AG04450 (cell line): ENCODE data around the gene RAB31. TPM values are rescaled to one million over a fixed set of nuclear protein-coding genes. Genes with fewer than 3 reads are reported as not detected.

Experiments
- CTCF ChIA-PET: fragments of 300-600, 350-600 bp; formaldehyde crosslinking; extraction: SDS; loops from one replicate; lab custom pipeline; 2022; ENCODE audit warnings: antibody characterized with exemption, inconsistent platforms; lab: Charles Lee
- POLR2A ChIA-PET: fragments of 350-600 bp; formaldehyde crosslinking; extraction: SDS; loops from one replicate; lab custom pipeline; 2021; ENCODE audit warnings: antibody characterized with exemption, inconsistent platforms; lab: Yijun Ruan, JAX
- DNase-seq: peaks from one replicate; pipeline ENCODE4 v3.0.0-alpha.2; 2011; ENCODE audit warnings: low read depth, low spot score
- H3K27ac ChIP-seq: one replicate; pipeline ENCODE4 v1.5.1; 2012; ENCODE audit warnings: low read depth, low read length, control low read depth
- H3K27me3 ChIP-seq: one replicate; pipeline ENCODE4 v1.6.0; 2012; ENCODE audit warnings: low read length; ENCODE audit not compliant: control insufficient read depth, insufficient read depth
- H3K4me3 ChIP-seq: 2 replicates; pipeline ENCODE4 v1.5.1; 2011; ENCODE audit warnings: mild to moderate bottlenecking, low read depth, low read length, control low read depth
- H3K9me3 ChIP-seq: 2 replicates; pipeline ENCODE4 v1.5.1; 2012; ENCODE audit warnings: low read length; ENCODE audit not compliant: control insufficient read depth, insufficient read depth
- polyA plus RNA-seq: library from polyadenylated mRNA; depleted of rRNA; stranded (reverse); fragments of >200 nt; gene quantifications from 2 replicates; pipeline ENCODE4 v1.2.3, GENCODE V29; 2011
- TF ChIP-seq, protein P1 (sequence below): IDR thresholded peaks from 2 replicates; pipeline ENCODE4 v1.5.1; 2011; ENCODE audit warnings: low read depth, low read length, control low read depth, inconsistent platforms

Gene RAB31
- polyA plus RNA-seq, 1 experiment, result 43.7 TPM

- Histone ChIP-seq H3K27ac (peak overlapping the region; percentile 74), H3K9me3 (no peaks in the 10 kb centered on the region), H3K27me3 (no peaks in the 10 kb centered on the region), H3K4me3 (no peak overlapping the region)
- POLR2A ChIA-PET, result no interaction called here
- TF ChIP-seq, protein P1, sequence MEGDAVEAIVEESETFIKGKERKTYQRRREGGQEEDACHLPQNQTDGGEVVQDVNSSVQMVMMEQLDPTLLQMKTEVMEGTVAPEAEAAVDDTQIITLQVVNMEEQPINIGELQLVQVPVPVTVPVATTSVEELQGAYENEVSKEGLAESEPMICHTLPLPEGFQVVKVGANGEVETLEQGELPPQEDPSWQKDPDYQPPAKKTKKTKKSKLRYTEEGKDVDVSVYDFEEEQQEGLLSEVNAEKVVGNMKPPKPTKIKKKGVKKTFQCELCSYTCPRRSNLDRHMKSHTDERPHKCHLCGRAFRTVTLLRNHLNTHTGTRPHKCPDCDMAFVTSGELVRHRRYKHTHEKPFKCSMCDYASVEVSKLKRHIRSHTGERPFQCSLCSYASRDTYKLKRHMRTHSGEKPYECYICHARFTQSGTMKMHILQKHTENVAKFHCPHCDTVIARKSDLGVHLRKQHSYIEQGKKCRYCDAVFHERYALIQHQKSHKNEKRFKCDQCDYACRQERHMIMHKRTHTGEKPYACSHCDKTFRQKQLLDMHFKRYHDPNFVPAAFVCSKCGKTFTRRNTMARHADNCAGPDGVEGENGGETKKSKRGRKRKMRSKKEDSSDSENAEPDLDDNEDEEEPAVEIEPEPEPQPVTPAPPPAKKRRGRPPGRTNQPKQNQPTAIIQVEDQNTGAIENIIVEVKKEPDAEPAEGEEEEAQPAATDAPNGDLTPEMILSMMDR, result no peak
- DNase-seq, result no peak
- CTCF ChIA-PET, result no interaction called here
Measured at GRCh38 chr18:9824952-9825371, 116.9 kb downstream of the RAB31 start.

DNA sequence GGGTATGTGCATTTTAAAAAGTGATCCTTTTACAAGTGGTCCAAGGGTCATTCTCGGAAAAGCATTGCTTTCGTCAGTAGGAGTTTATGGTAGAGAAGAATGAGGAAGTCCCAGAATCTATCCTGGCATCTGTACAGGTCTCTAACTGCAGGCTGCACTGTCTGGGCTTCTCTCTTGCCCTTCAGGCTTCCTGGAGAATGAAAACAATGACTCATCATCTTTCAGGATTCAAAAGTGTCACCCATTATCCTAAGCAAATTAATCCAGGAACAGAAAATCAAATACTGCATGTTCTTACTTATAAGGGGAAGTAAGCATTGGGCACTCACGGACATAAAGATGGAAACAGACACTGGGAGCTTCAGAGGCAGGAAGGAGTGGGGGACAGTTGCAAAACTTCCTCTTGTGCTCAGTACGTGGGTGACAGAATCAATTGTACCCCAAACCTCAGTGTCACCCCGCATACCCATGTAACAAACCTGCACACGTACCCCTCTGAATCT is 117.5 kb downstream of the RAB31 start:
- Histone ChIP-seq H3K4me3 (no peak overlapping the region), H3K9me3 (no peaks in the 10 kb centered on the region), H3K27ac (peak overlapping the region; percentile 74), H3K27me3 (no peaks in the 10 kb centered on the region)
- POLR2A ChIA-PET, result no interaction called here
- CTCF ChIA-PET, result interaction anchor here (0.6 kb wide), 1 partner anchor 9 kb away, joined by 4 read pairs; no protein-coding TSS in a partner anchor
- DNase-seq, result peak; percentile 78
- TF ChIP-seq, protein P1, result no peak

GRCh38 chr18:9826685-9827084 is 118.6 kb downstream of the RAB31 start:
- H3K27ac ChIP-seq, result no peak overlapping the region
- no peaks in the 10 kb centered on the region for H3K9me3 ChIP-seq
- no peak overlapping the region for H3K4me3 ChIP-seq
- ChIA-PET POLR2A (no interaction called here), CTCF (no interaction called here)
- TF ChIP-seq, protein P1, result no peak
- no peaks in the 10 kb centered on the region for H3K27me3 ChIP-seq
- no peak for DNase-seq

- no peak for DNase-seq
- Histone ChIP-seq H3K27ac (peak overlapping the region; percentile 95), H3K27me3 (no peaks in the 10 kb centered on the region), H3K9me3 (no peaks in the 10 kb centered on the region; the same call in 1 of the 2 replicates), H3K4me3 (no peak overlapping the region)
- TF ChIP-seq, protein P1, result no peak
- ChIA-PET POLR2A (no interaction called here), CTCF (no interaction called here)
Measured at GRCh38 chr18:9827211-9827792, 119.2 kb downstream of the RAB31 start.

GRCh38 chr18:9827793-9828505 is 119.8 kb downstream of the RAB31 start:
- H3K27me3 ChIP-seq, result no peaks in the 10 kb centered on the region
- DNase-seq, result peak; percentile 95
- TF ChIP-seq, protein P1, result no peak
- H3K9me3 ChIP-seq, result no peaks in the 10 kb centered on the region; the same call in 1 of the 2 replicates
- ChIA-PET CTCF (no interaction called here), POLR2A (no interaction called here)
- peak overlapping the region; percentile 95 for H3K27ac ChIP-seq
- no peak overlapping the region for H3K4me3 ChIP-seq
